Nephron progenitor cell (in vitro differentiated cells): Measurements from ENCODE around the gene INTS1.

ENCODE experiments used
- DNase-seq: peaks from one replicate; pipeline ENCODE4 v3.0.0; 2021
- H3K27ac Mint-ChIP-seq: 2 replicates; pipeline ENCODE4 v1.8.0; 2021; ENCODE audit warnings: mild to moderate bottlenecking, moderate library complexity, mixed read lengths
- H3K27me3 Mint-ChIP-seq: 2 replicates; pipeline ENCODE4 v1.8.0; 2021; ENCODE audit warnings: mild to moderate bottlenecking, low read depth, mixed read lengths; ENCODE audit not compliant: poor library complexity
- H3K36me3 Mint-ChIP-seq: 2 replicates; pipeline ENCODE4 v1.8.0; 2021; ENCODE audit warnings: low read depth, mixed read lengths
- H3K4me1 Mint-ChIP-seq: 2 replicates; pipeline ENCODE4 v1.8.0; 2021; ENCODE audit warnings: mixed read lengths
- H3K4me3 Mint-ChIP-seq: 2 replicates; pipeline ENCODE4 v1.8.0; 2021; ENCODE audit warnings: mild to moderate bottlenecking, moderate library complexity, mixed read lengths
- H3K9me3 Mint-ChIP-seq: 2 replicates; pipeline ENCODE4 v1.8.0; 2021; ENCODE audit warnings: mild to moderate bottlenecking, moderate library complexity, mixed read lengths
- CTCF ChIP-seq: fragments of 200-600 bp; sonication (generic); IDR thresholded peaks from 2 replicates; pipeline ENCODE4 v1.5.0; 2021; ENCODE audit warnings: antibody characterized with exemption

The INTS1 gene

GRCh38 chr7:1500064-1500807 is 4.0 kb downstream of the INTS1 start:
- no peak overlapping the region for H3K27ac Mint-ChIP-seq
- H3K9me3 Mint-ChIP-seq = no peaks in the 10 kb centered on the region
- H3K4me1 Mint-ChIP-seq = peaks cover 16% of the 10 kb centered on the region
- no peak for DNase-seq
- H3K36me3 Mint-ChIP-seq = peaks cover 27% of the 10 kb centered on the region
- H3K27me3 Mint-ChIP-seq = no peaks in the 10 kb centered on the region
- no peak for TF ChIP-seq CTCF
- H3K4me3 Mint-ChIP-seq = no peak overlapping the region

- H3K27me3 Mint-ChIP-seq = no peaks in the 10 kb centered on the region
- H3K9me3 Mint-ChIP-seq = no peaks in the 10 kb centered on the region
- peaks cover 27% of the 10 kb centered on the region for H3K36me3 Mint-ChIP-seq
- H3K4me1 Mint-ChIP-seq = peaks cover 16% of the 10 kb centered on the region
- TF ChIP-seq CTCF = no peak
- H3K27ac Mint-ChIP-seq = no peak overlapping the region
- no peak for DNase-seq
- H3K4me3 Mint-ChIP-seq = no peak overlapping the region
These were observed 4.7 kb downstream of the INTS1 start for GRCh38 chr7:1499367-1500029.

- peaks cover 16% of the 10 kb centered on the region for H3K4me1 Mint-ChIP-seq
- DNase-seq = no peak
These were observed 5.6 kb downstream of the INTS1 start for GRCh38 chr7:1498370-1499305.

GRCh38 chr7:1497293-1497927 is 6.8 kb downstream of the INTS1 start:
- Mint-ChIP-seq H3K36me3 (peaks cover 26% of the 10 kb centered on the region), H3K27ac (no peak overlapping the region), H3K27me3 (no peaks in the 10 kb centered on the region), H3K4me3 (no peak overlapping the region), H3K9me3 (no peaks in the 10 kb centered on the region), H3K4me1 (peaks cover 6% of the 10 kb centered on the region)
- DNase-seq = no peak
- no peak for TF ChIP-seq CTCF

More at GRCh38 chr7:1498370-1499305, 5.6 kb downstream of the INTS1 start:
- Mint-ChIP-seq H3K9me3 (no peaks in the 10 kb centered on the region), H3K27ac (no peak overlapping the region), H3K27me3 (no peaks in the 10 kb centered on the region), H3K4me3 (no peak overlapping the region), H3K36me3 (peaks cover 27% of the 10 kb centered on the region)
- TF ChIP-seq CTCF = no peak

- DNase-seq = no peak
- peaks cover 26% of the 10 kb centered on the region for H3K36me3 Mint-ChIP-seq
- H3K4me1 Mint-ChIP-seq = no peaks in the 10 kb centered on the region
- TF ChIP-seq CTCF = no peak
- no peak overlapping the region for H3K4me3 Mint-ChIP-seq
- H3K27me3 Mint-ChIP-seq = no peaks in the 10 kb centered on the region
- no peaks in the 10 kb centered on the region for H3K9me3 Mint-ChIP-seq
- H3K27ac Mint-ChIP-seq = no peak overlapping the region
These were observed 7.5 kb downstream of the INTS1 start for GRCh38 chr7:1496531-1497292.
